SH-SY5Y (cell line): ENCODE results near the gene GET3.

Experiments used
- GATA2 ChIP-seq: IDR thresholded peaks from 2 replicates; pipeline ENCODE4 v1.6.1; 2011; ENCODE audit warnings: mild to moderate bottlenecking, low read depth, low read length
- GATA3 ChIP-seq: IDR thresholded peaks from 2 replicates; pipeline ENCODE4 v1.6.1; 2011; ENCODE audit warnings: low read depth, mild to moderate bottlenecking, low read length, moderate library complexity

GET3 gene

DNA sequence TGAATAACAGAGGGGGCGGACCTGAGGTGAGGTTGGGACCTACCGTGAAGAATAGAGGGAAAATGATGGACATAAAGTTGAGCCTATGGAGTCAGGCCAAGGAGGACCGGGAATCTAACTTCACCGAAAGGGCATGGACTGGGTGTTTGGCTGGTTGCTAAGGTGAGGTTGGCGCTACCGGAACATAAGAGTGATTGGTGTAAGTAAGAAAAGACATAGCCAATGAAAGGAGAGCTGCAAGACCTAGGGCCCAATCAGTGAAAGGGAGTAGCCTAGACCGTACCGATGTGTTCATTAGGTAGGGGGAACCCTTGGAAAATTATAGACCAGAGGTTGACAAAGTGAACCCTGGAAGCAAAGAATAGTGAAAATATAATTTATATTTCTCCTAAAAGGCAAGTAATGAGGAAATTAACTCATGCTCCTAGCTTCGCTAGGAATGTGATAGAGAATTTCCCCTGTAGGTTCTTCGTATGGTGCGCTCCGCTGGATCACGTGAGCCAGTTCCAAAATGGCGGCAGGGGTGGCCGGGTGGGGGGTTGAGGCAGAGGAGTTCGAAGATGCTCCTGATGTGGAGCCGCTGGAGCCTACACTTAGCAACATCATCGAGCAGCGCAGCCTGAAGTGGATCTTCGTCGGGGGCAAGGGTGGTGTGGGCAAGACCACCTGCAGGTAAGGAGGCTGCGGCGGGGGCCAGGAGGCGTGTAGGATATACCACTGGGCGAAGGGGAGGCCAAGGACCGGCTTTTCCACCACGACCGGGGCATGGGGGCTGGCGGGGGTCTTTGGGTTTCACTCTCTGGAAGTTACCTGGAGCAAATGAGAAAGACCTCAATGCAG, at the start of gene GET3:
GET3 (plus strand) TSS at position 503 of the 840 bp plus-strand sequence; CDS start at position 512, 9 bp downstream.
- TF ChIP-seq GATA2 (no peak), GATA3 (no peak)

DNA sequence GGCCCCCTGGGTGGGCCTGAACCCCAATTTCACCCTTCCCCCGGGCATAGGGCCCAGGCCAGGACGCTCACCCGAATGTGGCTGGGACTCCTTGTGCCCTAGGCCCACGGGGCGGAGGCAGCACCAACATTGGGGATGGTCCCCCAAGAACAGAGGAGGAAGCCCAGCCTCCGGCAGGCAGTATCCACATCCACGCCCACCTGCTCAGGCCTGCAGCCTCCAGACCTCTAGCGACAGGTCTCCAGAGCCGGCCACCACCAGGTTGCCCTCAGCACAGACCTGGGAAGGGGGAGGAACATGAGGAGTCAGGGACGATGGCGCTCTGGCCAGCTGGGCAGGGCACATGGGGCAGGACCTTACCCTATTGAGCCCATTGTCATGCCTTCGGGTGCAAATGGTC, 48.3 kb upstream of the GET3 start:
- TF ChIP-seq GATA3 (no peak), GATA2 (no peak)

DNA sequence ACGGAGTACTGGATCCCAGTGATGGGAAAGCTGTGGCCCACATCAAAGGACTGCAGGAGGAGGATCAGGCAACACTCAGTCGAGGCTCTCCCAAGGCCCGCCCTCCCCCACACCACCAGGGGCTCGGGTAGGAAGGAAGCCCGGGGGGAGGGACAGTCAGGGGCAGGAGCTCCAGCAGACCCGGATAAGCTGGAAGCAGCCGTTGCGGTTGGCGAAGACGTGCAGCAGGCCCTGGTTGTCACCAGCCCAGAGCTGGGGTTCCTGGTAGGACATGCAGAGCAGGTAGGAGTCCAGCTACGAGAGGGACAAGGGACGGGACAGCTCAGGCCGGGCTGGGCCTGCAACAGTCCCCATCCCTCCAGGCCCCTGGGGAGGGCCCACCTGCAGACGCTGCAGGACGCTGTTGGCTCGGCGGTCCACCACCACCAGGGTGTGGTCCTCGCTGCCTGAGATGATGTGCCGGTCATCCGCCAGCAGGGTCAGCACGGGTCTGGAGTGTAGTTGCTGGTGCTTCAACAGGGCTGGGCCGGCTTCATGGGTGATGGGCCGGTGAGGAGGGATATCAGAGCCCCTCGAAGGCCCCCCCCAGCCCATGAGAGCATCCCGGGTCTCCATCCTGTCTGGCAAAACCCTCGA, 47.6 kb upstream of the GET3 start:
- no peak for TF ChIP-seq GATA3
- TF ChIP-seq GATA2: no peak

DNA sequence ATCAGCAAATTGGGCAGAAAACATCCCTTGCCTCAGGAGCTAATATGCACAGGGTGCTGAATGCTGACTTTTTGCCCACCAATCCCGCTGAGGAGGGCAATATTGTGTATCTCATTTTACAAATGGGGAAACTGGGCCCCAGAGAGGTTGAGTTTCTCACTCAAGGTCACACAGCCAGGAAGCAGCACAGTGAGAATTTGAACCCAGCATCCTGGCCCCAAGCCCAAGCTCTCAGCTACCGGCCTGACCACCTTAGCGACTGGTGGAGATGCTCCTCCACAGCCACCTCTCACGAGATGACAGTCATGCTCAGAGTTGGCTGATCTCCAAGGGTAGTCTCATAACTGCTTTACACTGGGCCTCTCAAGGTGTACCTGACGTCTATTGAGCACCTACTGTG, 44.3 kb upstream of the GET3 start:
- TF ChIP-seq GATA2: no peak
- TF ChIP-seq GATA3: no peak

DNA sequence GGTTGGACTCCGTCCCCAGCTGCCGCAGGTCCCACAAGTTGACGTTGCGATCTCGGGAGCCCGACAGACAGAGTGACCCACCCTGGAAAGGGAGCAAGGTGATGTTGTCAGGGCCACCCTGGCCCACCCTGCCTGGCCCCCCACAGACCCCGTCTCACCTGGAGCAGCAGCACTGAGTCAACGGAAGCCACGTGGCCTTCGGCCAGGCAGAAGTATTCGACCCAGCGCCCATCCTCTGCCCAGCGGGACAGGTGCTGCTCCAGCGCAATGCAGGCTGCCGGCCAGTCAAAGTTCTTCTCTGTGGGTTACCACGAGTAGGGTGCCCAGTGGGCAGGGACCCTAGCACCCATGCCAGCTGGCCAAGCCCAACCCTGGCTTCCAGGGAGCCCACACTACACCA, 42.7 kb upstream of the GET3 start:
- TF ChIP-seq GATA3 (no peak), GATA2 (no peak)

DNA sequence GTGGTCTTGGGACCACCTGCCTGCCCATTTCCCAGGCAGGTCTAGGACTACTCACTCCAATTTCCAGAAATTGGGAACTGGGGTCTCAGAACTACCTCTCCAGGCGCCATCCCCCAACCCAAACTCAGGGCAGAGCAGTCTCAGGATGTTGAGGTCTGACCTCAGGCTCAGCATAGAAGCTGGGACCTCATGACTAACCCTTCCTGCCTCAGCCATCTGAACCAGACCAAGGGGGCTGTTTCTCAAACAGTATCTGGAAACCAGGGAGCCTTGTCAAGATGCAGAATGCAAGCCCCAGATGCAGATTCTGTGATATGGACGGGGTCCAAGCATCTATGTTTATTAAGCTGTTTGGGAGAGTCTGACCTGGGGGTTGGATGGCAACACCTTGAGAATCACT, 42.2 kb upstream of the GET3 start:
- no peak for TF ChIP-seq GATA2
- no peak for TF ChIP-seq GATA3

DNA sequence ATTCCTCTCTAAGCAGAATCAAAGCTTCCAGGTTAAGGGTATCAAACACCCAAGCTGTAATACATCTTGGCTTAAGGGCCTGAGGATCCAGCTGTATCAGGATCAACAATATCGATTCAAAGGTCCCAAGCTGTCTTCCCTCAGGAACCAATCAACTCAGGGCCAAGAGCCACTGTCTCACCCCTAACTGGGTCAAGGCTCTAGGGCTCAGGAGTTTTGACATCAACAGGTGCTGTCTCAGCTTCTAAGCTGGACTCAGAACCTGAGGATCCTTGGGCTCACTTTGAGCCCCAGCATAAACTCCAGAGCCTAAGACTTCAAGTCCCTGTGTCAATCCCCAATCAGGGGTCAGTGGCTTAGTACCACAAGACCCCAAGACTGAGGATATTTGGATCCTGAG, 41.8 kb upstream of the GET3 start:
- TF ChIP-seq GATA3: no peak
- TF ChIP-seq GATA2: no peak

DNA sequence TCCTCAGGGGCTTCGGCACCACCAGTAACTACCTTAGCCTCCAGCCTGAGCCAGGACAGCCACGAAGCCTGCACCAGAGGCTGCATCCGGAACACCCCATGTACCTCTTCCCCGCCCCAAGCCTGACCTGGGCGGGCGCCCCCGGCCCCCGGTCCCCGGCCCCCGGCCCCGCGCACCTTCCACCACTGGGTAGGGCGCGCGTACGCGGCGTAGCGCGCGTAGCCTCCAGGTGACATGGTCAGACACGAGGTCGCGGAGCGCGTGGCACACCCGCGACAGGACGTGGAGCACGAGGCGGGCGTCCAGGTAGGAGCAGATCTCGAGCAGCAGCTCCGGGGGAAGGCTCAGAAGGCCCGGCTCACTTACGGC, 41.3 kb upstream of the GET3 start:
- TF ChIP-seq GATA2 (no peak), GATA3 (no peak)

DNA sequence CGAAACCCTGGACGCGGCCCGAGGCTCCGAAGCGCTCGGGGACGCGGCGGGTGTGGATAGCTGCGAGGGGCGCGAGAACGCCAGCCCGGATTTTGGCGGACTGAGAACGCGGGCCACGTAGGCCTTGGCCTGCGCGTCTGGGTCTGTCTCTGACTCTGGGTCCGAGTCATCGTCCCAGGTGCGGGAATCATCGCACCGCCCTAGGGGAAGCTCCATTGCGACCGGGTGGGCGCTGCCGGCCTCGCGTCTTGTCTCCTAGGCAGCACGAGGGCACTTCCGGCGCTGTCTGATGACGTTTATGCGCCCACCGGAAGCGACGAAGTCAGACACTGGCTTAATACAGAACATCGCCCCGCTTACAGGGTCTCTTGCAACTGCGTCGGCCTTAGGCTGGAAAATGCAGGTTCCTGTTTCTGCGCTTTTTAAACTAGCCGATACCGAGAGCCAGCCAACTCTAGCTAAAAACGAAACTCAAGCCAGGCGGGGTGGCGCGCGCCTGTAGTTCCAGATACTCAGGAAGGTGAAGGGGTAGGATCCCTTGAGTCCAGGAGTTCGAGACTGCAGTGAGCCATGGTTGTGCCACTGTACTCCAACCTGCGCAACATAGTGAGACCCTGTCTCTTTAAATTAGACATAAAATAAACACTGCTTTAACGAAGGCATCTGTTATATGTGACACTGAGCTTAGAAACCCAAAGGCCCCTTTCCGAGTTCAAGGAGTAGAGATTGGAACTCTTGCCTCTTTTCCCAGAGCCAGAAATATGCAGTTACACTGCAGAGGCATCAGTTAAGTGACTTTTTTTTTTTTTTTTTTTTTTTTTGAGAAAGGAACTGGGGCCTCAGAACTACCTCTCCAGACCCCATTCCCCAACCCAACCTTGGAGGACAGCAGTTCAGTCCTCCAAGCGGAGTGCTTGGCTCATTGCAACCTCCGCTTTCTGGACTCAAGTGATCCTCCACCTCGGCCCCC, 40.6 kb upstream of the GET3 start, which contains the start of gene FBXW9:
FBXW9 (minus strand) TSS at position 266 of the 970 bp plus-strand sequence; CDS start at position 216, 50 bp downstream.
- no peak for TF ChIP-seq GATA2

DNA sequence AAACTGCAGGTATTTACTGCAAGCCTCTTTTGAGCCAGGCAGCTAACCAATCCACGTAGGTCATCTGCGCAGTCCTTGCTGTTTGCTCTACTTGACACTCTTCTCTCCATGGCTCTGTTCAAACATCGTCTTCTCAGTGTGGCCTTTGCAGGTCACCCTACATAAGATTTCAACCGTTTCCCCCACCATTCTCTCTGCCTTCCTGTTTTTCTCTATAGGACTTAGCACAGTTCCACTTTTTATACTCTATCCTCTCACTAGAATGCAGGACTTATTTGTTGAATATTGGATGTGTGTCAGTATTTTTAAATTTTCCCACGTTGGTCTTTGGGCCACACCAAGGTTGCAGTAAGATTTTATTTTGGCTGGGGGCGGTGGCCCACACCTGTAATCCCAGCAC, 39.2 kb upstream of the GET3 start:
- no peak for TF ChIP-seq GATA3
- TF ChIP-seq GATA2: no peak

DNA sequence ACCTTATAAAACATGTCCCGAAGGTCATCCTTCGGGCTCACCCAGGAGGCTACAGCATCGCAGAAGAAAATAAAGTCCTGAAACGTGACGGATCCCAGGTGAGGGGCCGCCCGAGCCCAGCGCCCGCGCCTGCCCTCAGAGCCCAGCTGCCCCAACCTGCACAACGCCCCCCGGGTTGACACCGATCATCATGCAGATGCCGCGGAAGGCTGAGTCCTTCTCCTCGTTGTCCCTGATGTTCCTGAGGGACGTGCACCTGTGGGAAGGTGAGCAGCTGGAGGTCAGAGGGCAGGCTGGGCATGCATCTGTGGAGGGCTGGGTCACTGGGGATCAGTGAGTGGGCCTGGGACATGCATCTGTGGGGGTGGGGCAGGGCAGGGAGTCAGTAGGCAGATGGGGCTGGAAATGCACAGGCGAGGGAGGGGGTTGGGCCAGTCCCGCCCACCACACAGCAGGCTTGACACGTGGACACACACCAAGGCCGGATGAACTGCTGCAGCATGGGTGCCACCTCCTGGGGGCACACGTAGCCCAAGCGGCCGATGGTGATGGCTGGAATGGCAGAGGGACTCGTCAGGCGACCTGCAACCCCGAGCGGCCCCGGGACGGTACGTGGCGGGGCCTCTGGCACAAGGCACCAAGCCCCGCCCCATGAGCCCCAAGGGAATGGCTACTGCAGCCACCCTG, 35.6 kb upstream of the GET3 start:
- TF ChIP-seq GATA3 (no peak), GATA2 (no peak)

DNA sequence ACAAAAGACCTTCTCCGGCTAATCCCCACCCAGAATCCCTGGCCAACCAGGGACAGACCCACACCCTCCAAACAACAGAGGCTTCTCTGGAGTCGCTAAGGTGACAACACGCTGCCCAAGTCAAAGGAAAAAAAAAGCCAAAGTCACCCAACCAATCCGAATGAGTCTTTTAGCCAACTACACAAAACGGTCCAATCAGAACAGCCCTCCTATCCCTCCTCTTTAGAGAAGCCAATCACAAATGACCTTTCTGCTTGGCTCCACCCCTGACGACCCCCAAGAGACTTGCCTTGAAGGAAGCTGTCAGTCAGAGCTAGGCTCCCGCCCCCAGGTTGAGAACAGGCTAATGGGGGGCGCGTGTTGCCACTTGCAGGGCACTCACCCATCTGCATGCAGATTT, 34.3 kb upstream of the GET3 start:
- TF ChIP-seq GATA3 (no peak), GATA2 (no peak)

DNA sequence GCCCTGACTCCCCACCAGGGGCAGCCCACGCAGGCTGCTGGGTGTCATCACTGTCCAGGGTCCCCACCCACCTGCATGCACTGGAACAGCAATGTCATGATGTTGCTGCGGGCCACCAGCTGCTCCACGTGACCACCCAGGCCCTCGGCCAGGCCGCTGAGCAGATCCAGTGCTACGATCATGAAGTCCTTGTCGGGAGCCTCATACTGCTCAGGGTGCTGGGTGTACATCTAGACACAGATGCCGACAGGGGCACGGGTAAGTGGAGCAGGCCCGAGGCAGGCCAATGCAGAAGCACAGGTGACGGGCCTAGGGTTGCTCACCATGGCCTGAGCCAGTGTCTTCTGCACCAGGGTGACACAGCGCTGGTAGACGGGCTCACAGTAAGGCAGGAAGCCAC, 32.1 kb upstream of the GET3 start:
- TF ChIP-seq GATA3 (no peak), GATA2 (no peak)

DNA sequence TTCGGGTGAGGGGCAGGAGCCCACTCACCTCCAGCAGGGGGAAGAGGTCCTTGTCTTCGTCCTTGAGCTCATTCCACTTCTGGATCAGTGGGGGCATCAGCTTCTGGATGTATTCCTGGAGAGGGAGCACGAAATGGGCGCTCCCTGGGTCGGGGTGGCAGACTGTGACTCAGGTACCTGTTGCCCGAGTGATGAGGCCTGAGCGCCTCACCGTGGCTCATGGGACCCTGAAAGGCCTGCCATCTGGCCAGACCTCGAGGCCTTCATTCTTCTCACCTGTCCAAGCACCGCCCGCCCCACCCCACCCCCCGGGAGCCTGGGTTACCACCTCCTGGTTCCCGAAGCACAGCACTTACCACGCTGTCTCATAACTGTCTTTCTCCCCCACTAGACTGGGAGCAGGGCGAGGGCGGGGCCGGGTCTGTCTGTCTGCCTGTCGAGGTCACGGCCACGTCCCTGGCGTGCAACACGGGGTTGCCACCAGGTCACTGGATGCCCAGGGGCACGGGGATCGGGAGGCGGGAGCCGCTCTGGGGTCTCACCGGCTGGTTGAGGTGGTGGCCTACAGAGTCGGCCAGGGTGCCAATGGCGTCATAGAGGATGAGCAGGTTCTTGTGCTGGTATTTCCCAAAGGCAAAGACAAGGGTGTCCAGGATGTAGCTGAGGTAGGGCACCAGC, 31.5 kb upstream of the GET3 start:
- no peak for TF ChIP-seq GATA3
- no peak for TF ChIP-seq GATA2
